ENCODE results near the gene MAIP1. TPM values are rescaled to one million over a fixed set of nuclear protein-coding genes. Genes with fewer than 3 reads are reported as not detected.
A peak's percentile ranks its signal among the peaks of the same experiment; 100 is the strongest.

The MAIP1 gene
- total RNA-seq, 1 donor from 2014 or later, result 27.1 TPM

DNA sequence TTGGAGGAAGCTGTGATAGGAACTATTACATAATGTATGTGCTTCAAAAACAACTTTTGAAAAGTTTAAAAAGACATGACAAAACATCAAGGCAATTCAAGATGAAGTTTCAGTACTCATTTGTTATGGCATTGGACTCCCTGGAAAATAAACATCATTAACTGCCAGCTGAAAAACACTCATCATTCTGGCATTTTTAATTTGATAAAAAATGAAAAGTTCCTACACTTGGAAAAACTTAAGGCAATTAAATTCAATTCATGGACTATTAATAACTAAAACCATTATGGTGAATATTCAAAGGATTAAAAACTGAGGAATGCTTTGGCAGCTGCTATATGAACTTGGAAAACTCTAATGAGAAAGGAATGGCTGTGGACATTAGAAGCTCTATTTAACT is 8.5 kb upstream of the MAIP1 start:
- no peak for DNase-seq (ENCODE audit: low read depth, low spot score)

DNA sequence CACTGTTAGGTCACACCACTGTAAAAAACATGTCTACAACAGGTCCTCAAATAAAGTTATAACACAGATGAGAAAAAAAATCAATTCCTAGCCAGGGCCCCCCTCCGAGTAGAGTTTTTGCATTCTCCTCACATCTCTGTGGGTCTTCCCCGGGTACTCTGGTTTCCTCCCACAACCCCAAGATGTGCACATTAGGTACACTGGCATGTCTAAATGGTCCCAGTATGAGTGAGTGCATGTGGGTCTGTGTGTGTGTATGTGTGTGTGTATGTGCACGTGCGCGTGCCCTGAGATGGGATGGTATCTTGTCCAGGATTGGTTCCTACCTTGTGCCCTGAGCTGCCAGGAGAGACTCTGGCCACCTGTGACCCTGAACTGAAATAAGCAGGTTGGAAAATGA is 5.0 kb upstream of the MAIP1 start:
- DNase-seq (ENCODE audit: low read depth, low spot score), result no peak

DNA sequence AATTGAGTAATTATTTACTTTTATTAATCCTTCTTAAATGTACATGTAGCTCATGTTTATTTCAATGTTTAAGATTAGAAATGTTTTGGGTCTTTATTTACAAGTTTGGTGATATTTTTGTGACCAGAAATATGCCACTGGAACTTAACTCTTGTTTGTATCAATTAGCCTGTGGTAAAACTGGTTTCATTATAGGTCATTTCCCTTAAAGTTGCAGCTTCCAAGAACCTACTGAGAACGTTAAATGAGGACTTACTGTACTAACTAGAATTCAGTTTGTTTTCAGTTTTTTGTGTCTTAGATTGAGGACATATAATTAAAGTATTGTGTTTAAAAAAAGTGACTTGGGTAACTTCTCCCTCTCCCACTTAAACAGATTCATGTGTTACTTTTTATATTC is 4.4 kb upstream of the MAIP1 start:
- no peak for DNase-seq (ENCODE audit: low read depth, low spot score)

DNA sequence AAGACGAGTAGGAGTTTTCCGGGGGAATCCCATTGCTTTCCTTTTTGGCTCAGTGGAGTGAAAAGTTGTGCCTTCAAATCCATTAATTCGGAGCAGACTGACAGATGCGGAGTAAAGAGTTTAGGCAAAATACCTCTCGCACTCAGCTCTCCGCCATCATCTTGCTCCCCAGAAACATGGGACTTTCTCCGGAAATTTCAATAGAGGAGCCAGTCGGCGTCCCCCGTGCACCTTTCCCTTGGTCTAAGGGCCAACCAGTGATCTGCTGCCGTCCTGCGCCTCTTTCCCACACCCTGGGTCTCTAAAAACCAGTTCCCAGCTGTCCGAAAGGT is 409 bp upstream of the MAIP1 start:
- no peak for DNase-seq (ENCODE audit: low read depth, low spot score)

DNA sequence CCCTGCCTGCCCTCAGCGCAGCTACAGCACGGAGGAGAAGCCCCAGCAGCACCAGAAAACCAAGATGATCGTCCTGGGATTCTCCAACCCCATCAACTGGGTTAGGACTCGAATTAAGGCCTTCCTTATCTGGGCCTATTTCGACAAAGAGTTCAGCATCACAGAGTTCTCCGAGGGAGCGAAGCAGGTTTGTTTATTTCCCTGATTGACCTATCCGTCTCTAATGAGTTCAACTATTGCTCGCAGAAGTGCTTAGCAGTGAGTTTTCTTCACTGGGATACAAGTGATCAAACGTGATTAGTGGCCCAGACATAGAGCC is 639 bp downstream of the MAIP1 start:
- DNase-seq (ENCODE audit: low read depth, low spot score), result no peak

DNA sequence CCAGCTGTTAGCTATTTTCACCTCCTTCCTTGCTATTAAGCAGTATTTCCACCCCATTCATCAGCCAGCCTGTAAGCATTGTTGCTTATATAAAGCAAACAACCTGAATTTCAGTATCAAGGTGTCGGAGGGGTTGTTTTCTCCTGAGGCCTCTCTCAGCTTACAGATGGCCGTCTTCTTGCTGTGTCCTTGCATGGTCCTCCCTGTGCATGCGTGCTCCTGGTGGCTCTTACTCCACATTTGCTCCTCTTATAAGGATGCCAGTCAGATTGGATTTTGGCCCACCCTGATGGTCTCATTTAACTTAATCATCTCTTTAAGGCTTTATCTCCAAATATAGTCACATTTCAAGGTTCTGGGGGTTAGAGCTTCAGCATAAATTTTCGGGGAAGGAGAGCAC is 2.6 kb downstream of the MAIP1 start:
- DNase-seq (ENCODE audit: low read depth, low spot score), result no peak

DNA sequence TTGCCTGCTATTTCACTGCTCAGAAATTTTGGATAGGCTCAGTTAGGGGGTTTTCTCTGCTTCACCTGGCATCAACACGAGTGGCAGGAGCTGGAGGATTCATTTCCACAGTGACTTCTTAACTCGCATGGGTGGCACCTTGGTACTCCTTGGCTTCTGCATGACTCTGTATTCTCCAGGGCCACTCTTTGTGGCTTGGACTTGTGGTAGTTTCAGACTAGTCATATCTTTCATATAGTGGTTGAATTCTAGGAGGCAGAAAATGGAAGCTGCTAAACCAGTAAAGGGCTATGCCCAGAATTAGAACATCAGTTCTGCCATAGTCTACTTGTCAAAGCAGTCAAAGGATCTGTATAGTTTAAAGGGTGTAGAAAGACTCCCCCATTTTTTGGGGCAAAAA is 6.8 kb downstream of the MAIP1 start:
- DNase-seq (ENCODE audit: low read depth, low spot score), result no peak

DNA sequence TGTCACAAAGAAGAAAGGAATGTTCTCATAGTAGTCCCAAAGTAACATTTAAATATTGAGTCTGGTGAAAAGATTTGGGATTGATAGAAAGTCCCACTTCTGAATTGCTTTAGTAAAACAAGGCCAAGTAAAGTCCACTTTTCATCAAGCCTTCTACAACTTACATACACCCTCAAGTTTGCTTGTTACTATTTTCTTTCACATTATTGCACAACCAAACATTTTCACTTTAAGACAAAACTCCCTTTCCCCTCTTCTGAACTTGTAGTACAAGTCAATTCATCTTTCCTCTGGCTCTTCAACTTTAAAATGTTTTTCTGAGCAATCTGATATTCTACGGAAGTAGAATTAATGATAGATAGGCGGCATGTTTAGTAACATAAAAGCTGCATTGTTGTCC is 11.0 kb downstream of the MAIP1 start:
- no peak for DNase-seq (ENCODE audit: low read depth, low spot score)

DNA sequence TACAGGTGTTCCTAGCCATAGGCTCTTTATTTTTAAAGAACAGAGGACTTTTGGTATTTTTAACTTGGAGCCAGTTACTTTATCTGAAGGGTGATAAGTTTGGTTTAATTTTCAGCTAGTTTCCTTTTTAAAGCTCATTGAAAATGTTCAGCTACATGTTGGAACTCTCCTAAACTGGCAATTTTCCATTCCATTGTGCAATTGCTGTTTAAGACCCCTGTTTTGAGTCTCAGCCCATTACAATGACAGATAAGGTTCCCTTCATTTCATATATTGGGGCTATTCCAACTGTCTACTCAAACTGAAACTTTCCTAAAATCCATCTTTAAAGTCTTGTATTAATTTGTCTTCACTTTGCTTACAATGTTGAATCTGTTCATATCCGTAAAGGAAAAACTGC is 11.6 kb downstream of the MAIP1 start:
- DNase-seq (ENCODE audit: low read depth, low spot score), result no peak

DNA sequence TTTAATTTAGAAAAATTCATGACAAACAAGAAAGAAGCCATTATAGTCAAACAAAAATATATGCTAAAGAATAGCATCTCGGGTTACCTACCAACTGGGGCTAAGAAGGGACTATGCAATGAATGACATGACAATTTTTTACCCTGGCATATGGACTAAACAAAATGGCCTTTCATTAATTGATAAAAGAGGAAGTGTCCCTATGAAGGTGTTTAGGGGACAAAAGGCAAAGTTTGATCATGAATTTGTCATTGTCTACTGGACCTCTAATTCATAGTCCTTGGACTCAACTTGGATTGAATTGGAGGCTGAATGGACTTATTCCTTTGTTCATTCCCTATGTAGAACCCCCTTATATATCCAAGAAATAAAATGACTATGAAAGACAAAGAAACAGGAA is 12.7 kb downstream of the MAIP1 start:
- no peak for DNase-seq (ENCODE audit: low read depth, low spot score)

DNA sequence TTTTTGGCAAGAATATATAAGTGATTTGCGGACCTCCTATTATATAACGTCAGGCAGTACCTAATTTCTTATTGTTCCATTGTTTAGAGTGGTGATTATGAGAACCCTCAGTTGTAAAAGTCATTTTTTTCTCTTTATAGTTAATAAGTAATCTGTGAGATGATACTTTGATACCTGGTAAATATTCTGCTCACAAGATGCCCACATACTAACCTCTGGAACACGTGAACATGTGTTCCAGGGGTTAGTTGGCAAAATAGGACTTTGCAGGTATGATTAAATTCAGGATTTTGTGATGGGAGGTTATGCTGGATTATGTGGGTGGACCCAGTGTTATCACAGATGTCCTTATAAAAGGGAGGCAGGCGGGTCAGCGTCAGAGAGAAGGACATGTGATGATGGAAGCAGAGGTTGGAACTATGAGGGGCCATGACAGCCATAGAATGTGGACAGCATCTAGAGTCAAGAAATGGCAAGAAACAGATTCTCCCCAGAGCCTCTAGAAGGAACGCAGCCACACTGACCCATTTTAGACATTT is 16.8 kb downstream of the MAIP1 start:
- no peak for DNase-seq (ENCODE audit: low read depth, low spot score)

DNA sequence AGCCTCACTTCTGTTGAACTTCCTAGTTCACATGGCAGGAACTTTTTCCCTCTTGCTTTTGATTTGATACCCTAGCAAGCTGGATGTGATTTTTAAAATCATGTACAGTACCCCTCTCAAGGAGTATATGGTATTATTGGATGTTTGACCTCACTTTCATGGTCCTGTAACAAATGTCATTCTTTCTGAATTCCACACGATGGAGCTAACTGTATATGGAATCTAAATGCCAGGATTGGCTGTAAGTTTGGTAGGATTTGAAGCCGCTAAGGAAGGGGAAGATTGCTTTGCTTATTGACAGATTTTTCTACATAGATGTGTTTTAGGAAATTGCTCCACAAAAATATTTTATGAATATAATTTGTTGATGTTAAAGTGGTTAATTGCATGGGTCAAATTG is 18.3 kb downstream of the MAIP1 start:
- DNase-seq (ENCODE audit: low read depth, low spot score), result no peak

DNA sequence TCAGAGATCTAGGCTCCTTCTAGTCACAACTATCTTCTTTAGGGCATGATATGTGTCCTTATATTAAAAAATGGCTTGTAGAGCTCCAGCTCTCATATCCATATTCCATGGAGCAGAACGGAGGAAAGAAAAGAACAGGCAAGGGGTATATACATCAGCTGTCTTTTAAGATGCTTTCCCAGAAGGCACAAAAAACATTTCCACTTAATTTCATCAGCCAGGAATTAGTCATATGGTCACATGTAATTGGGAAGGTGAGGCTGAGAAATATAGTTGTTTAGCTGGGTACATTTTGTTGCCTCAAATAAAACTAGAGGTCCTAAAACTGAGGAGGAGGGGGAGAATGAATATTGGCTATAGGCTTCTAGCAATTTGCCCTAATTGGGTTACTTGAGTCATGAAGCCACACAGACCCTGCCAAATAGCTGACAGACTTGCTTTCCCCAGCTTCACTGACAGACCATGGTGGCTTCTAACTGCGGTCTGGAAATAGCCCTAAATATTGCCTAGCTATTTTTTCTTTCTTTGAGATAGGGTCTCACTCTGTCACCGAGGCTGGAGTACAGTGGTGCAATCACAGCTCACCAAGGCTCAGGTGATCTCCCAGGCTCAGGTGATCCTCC is 20.0 kb downstream of the MAIP1 start:
- no peak for DNase-seq (ENCODE audit: low read depth, low spot score)

DNA sequence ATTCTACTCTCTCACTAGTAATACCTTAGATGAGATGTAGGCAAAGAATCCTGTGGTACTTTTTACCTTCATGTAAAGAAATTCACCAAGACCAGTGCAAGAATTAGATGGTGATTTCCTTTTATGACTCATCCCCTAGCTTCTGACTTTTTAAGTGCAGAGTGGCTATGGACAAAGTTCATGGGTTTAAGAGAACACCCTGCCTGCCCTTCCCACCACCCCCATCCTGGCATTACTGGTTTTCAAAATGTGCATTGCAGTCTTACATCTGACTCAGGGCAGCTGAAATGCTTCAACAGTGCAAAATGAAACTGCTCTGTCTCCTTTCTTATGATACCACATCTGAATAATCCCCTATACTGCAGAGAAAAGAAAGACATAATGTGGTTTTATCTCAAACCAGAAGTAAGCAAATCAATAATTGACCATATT is 22.6 kb downstream of the MAIP1 start:
- no peak for DNase-seq (ENCODE audit: low read depth, low spot score)

DNA sequence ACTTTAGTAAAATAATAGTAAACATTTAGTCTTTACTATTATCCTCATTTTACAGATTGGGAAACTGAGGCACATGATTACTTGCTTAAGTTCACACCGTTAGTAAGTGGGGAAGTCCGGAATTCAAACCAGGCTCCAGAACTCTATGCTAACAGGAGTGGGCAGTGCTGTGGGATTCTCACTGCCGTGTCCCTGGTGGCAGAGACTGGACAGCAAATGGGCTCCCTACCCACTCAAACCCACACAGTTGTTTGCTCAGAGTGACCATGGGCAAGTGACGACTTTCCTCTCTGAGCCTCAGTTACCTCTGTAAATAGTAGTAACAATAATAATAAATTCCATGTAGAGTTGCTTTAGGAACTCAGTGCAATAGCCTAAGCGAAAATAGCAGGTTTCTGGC is 24.0 kb downstream of the MAIP1 start:
- DNase-seq (ENCODE audit: low read depth, low spot score), result no peak

DNA sequence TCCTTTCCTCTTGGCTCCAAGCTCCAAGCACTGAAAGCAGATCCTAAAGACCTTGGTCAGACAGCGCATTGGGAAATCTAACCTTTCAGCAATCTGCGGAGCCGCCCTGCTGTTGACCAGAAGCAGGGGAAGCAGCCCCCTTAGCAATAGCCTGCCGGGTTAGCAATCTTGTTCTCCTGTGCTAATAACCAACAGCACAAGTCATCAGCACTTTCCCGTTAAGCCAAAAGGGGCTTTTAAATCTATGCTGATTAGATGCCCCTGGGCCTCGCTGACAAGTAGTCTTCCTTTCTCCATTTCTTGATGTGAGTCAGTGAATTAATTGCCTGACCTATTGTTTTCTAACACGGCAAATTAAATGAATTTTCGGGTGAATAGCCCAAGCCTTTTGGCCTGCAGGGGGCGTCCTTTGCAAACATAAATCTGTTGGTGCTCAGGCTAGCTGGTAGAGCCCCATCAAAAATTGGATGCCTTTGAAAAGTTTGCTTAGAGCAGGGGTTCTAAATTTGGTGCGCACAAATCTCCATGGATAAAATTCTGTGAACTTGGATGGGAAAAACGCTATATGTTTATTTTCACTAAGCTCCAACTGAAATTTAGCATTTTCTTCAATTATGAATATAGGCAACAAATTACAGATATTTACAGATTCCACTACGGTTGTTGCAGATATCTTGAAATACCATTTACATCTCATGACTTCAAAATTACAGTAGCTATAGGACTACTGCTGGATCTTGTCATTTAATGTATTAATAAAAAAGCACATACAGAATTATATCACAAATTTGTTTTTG is 24.6 kb downstream of the MAIP1 start:
- peak; percentile 53 for DNase-seq (ENCODE audit: low read depth, low spot score)

DNA sequence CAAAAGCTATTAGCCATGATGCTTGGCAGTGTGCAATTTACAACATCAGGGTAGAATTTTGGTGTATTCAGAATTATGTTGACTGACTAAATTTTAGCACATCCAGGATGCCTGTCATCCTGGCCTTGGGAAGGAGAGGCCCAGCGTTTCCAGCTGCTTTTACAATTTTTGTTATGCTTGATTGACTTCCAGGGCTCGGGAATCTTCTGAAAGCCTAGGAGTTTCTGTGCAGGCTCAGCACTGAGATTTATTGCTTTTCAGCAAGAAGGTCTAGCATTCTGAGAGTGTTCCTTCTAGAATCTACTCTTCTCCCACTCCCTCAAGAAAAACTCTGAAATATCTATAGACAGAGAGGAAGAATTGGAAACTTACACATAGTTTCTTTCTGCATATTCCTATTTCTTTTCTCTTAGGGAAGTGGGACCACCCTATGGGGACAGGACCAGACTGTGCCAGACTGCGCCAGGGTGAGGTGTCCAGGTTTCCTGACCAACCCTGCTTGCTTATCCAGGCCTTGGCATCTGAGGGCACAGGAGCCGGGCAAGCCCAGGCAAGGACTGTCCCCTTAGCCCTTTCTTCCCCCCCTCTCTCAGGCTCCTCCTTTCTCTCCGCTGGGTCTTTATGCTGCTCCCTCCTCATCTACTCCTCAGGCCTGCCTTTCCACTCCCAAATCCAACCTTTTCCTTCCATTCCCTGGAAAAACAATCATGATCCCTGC is 26.9 kb downstream of the MAIP1 start:
- no peak for DNase-seq (ENCODE audit: low read depth, low spot score)

DNA sequence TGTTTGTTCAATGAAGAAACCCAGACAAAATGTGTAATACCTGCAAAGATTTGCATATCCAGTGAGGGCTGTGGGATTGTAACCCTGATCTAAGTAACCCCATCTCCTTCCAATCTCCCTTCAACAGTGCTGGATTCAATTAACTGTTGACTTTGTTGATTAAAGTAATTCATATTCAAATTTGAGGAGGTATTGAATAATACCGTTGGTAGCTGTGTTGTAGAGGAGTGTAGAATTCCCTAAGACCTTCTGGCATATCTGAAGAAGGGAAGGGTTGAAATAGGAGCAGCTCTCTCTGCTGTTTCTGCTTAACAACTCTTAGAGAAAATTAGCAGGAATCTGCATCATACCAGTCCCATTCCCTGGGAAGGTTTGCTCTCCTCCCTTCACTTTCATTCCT is 28.2 kb downstream of the MAIP1 start:
- no peak for DNase-seq (ENCODE audit: low read depth, low spot score)

DNA sequence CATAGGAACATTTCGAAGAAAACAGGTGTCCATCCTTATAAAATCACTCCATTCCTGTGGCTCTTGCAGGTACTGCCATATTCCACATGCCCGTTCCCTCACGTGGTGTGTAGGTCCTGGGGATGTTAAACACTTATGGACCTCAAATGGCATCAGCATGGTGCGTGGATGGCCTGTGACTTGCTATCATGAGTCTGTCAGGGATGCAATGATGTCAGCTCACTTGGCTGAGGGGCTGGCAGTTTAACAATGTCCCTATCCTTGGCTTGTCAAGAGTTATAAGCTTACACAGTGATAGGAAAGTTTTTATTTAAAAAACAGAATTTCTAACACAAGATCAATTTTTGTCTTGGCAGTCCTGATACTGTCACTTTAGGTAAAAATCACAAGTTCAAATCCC is 28.8 kb downstream of the MAIP1 start:
- DNase-seq (ENCODE audit: low read depth, low spot score), result no peak

DNA sequence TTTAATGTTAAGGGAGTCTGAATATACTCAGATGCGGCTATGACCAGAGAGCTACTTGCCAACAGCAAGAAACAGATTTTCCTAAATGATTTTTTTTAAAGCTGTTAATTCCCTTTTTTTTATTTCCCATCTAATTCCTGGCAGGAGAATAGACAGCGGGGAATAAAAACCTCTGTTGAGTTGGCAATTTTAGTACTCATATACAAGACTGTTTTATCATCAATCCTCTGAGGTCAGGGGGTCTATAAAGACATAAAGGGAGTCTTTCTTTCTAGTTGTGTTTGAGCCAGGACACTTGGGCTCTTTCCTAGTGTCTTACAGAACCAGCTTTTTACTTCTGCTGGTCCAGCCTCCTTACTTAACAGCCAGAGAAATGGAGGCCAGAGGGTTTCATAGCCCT is 29.4 kb downstream of the MAIP1 start:
- DNase-seq (ENCODE audit: low read depth, low spot score), result no peak

DNA sequence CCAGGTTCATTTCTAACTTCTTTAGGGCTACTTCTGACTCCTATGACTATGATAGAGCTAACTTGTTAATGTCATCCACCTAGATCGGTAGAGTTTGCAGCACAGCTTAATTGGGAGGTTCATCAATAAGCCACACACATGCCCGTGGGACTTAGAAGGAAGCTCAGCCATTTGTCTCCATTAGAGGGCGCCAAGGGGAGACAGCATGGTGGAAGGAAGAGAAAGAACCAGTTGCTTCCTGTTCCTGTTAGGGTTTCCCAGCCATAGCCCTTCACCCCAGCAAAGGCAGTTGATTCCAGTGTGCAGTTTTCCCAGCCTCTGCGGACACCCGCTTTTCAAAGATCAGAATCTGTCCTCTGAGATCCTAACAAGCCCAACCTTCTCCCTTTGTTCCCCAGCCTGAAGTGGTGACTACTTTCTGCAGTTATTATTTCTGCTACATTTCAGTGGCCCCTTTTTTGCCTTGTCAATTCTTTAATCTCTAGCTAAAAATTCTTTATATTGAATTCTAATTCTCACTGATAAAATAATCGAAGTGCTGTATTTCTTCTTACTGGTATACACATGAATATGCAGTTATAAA is 30.3 kb downstream of the MAIP1 start:
- DNase-seq (ENCODE audit: low read depth, low spot score), result no peak

DNA sequence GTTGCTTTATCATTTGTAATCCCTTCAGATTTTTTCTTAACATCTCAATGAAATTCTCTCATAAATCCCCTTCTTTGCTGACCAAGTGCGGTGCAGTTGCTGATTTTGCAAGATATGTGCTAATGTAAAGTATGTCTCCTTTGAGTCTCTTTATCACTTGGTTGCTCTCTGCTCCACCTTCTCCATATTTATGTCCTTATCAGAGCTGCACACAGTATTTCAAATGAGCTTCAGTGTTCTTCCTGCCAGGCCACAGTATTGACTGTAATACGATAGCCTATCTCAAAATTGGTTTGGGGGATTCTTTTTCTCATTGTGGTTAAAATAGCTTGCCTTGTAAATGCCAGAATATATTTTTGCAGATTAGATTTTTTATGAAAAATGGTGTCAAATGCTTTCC is 32.2 kb downstream of the MAIP1 start:
- DNase-seq (ENCODE audit: low read depth, low spot score), result no peak

Measured in pulmonary artery endothelial cell (primary cell).